Measurements from ENCODE around the gene SRP9. TPM values are rescaled to one million over a fixed set of nuclear protein-coding genes. Genes with fewer than 3 reads are reported as not detected.
"Not testable (repeated sequence)": the region's sequence is repeated elsewhere in the genome, so short reads cannot be mapped to it uniquely, and the experiment has no call there.

Gene SRP9
- total RNA-seq, 1 donor from 2014 or later: 208 TPM

DNA sequence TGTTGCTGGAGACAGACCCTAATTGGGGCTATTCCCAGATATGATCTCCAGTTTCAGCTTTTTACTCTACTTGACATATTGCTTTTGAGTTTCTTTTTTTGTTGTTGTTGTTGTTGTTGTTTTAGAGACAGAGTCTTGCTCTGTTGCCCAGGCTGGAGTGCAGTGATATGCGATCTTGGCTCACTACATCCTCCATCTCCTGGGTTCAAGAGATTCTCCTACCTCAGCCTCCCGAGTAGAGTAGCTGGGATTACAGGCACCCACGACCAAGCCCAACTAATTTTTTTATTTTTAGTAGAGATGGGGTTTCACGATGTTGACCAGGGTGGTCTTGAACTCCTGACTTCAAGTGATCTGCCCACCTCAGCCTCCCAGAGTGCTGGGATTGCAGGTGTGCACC lies 1.3 kb upstream of the SRP9 start:
- no peak for DNase-seq

DNA sequence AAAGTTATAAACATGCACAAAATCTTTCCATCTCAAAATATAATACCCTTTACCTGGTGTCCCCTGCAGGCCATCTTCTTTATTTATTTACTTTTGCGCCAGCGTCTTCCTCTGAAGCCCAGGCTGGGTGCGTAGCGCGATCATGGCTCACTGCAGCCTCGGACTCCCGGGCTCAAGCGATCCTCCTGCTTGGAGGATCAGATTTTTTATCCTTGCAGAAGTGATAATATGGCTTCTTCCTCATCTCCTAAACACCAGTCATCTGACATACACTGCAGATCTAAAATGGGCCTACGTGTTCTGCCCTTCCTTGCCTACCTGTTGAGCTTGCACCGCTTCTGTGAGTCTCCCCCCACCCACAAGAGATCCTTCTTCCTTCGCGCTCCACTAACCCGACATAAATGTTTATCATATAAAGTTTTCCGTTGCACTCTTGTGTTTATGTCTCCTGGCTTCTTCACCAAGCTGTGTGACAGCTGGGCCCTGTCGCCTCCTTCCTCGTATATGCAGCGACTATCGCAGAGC lies 506 bp upstream of the SRP9 start:
- no peak for DNase-seq

DNA sequence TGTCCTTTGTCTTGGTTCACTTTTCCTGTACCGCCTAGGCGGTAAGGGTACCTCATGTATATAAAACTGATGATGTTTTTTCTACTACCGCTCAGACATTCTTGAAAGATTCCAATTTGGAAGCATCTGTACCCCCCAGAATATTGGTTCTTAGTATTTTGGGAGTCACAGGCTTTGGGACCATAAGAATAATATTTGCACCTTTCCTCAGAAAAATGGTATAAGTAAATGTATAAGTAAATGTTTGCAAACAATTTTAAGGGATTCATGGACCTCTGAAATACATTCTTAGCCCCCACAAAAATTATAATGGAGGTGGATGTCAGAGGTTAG lies 677 bp downstream of the SRP9 start:
- DNase-seq: no peak

DNA sequence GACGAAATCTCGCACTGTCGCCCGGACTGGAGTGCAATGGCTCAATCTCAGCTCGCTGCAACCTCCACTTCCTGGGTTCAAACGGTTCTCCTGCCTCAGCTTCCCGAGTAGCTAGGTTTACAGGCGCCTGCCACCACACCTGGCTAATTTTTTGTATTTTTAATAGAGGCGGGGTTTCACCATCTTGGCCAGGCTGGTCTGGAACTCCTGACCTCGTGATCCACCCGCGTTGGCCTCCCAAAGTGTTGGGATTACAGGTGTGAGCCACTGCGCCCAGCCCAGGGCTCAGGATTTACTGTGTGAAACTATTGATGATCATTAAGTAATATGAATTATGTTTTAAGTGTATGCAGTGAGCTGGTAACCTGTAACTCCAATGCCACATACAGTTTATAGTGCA lies 1.5 kb downstream of the SRP9 start:
- not testable (repeated sequence) for DNase-seq

DNA sequence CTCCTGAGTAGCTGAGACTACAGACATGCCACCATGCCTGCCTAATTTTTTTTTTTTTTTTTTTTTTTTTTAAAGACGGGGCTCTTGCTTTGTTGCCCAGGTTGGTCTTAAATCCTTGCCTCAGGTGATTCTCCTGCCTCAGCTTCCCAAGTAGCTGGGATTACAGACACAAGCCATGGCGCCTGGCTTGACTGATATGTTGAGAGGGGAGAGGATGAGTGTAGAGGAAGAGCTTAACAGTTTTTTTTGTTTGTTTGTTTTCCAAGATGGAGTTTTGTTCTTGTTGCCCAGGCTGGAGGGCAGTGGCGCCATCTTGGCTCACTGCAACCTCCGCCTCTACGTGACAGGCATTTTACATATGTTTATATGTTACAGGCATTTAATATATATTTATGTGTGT lies 2.5 kb downstream of the SRP9 start:
- DNase-seq: no peak

DNA sequence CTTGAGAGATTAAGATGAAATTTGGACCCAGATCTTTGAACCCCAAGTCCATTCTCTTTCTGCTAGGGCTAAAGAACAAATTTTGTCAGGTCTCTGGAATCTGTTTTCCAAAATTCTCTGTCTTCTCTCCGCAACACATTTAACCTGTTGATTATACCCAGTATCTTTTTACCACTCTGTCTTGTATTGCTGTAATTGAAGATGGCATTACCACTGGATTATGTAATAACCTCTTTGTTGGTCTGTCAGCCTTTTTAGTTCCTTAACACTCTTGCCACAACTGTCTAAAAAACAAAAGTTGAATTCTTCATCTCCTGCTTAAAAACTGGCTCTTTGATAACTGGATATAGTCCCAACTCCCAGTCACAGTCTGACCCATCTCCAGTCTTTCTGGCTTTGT lies 3.0 kb downstream of the SRP9 start:
- no peak for DNase-seq

- DNase-seq: not testable (repeated sequence)
Measured at GRCh38 chr1:225789142-225789541, 11.5 kb downstream of the SRP9 start.

- DNase-seq: no peak
Measured at GRCh38 chr1:225794954-225795353, 17.3 kb downstream of the SRP9 start.

DNA sequence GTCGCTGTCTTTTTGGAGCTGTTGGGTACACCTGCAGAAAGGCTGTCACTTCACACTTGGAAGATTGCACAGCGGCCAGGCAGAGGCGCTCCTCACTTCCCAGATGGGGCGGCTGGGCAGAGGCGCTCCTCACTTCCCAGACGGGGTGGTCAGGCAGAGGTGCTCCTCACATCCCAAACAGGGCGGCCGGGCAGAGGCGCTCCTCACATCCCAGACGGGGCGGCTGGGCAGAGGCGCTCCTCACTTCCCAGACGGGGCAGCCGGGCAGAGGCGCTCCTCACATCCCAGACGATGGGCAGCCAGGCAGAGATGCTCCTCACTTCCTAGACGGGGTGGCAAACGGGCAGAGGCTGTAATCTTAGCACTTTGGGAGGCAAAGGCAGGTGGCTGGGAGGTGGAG lies 18.5 kb downstream of the SRP9 start:
- not testable (repeated sequence) for DNase-seq

- DNase-seq: not testable (repeated sequence)
Measured at GRCh38 chr1:225801146-225801545, 23.5 kb downstream of the SRP9 start.

GRCh38 chr1:225806249-225806648 lies 28.6 kb downstream of the SRP9 start:
- no peak for DNase-seq

DNA sequence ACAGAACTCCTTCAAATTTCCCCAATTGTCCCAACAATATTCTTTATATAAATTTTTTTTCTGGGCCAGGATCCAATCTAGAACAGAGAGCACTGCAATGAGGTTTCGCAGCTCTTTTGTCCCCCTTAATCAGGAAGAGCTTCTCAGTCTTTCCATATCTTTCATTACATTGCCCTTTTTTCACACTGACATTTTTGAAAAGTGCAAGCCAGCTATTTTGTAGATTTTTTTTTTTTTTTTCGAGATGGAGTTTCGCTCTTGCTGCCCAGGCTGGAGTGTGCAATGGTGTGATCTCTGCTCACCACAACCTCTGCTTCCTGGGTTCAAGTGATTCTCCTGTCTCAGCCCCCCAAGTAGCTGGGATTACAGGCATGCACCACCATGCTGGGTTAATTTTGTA lies 29.1 kb downstream of the SRP9 start:
- not testable (repeated sequence) for DNase-seq

DNA sequence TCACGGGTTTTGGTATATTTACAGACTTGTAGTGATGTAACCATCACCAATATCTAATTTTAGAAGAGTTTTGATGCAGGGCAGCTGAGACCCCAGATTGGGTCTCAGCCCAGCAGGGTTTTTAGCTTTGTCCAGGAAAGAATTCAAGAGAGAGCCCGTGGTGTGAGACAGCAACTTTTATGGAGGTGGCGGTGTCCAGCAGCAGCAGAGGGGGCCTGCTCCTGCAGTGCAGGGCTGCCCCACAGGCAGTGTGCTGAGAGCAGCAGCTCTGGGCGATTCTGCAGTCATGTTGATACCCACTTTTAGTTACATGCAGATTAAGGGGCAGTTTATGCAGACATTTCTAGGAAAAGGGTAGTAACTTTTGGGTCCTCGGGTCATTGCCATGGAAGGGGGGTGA lies 30.5 kb downstream of the SRP9 start:
- no peak for DNase-seq

- peak; percentile 77 for DNase-seq
Measured at GRCh38 chr1:225809842-225810578, 32.4 kb downstream of the SRP9 start, which contains the start of gene EPHX1. EPHX1 (plus strand) TSS chr1:225810124; CDS start chr1:225828730, 18,606 bp downstream.

GRCh38 chr1:225810579-225811538 lies 33.2 kb downstream of the SRP9 start:
- not testable (repeated sequence) for DNase-seq

GRCh38 chr1:225811622-225812487 lies 34.2 kb downstream of the SRP9 start:
- DNase-seq: peak; percentile 13

DNA sequence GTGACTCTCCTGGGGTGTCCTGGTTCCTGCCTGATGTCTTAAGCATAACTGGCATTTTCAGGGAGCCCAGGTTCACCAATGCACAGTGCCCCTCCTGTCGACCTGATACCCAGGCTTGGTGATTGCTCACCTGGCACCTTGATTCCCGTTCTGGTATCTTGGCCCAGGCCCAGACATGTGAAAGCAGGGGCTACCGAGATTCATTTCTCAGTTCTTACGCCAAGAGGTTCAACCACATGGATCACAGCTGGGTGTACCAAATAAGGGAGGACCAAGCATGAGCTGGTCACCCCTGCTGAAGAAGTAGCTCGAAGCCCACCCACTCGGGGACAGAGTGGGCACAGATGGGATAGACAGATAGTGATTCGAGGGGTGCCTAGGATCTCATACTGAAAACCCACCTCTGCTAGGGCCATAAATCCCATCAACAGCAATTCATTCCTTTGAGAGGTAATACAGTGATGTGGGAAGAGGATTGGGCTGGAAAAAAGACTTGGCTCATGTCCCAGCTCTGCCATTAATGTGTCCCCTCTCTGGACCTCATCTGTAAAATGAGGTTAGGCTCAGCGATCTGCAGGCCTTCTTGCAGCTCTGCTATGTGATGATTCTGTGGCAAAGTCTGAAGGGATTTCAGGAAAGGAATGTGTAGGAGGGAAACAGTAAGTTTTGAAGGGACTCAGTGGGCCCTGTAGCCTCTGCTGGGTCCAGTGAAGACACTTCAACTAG lies 35.0 kb downstream of the SRP9 start:
- no peak for DNase-seq

DNA sequence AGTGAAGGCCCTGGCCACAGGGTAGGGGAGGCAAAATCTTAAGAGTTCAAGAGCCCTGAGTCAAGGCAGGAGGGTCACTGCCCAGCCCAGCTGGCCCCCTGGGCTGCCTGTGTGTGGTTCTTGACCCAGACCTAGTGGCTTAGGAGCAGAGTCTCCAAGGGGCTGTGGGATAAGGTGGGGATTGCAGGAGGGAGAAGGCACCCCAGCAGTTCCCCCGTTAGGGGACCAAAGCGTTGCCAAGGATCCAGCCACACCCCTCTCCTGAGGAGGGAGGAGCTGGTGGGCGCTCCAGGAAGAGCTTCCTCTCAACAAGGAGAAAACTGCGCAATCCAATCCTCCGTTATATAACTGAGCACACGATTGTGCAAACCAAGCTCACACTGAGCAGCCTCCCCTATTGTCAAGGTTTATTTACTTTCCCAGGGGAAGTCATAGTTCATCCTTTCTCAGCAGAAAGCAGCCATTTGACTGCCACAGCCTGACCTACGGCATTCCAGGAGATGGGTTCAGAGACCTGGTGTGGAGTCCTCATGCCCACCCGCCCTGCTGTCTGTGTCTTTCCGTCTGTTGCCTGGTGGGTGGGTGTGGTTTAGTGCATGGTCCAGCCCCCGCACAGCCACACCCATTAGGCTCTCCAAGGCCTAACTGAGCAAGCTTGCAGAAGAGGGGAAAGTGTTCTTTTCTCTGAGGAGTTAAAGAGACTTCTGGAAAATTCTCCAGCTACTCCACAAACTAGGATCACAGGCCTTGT lies 35.8 kb downstream of the SRP9 start:
- DNase-seq: peak; percentile 49

DNA sequence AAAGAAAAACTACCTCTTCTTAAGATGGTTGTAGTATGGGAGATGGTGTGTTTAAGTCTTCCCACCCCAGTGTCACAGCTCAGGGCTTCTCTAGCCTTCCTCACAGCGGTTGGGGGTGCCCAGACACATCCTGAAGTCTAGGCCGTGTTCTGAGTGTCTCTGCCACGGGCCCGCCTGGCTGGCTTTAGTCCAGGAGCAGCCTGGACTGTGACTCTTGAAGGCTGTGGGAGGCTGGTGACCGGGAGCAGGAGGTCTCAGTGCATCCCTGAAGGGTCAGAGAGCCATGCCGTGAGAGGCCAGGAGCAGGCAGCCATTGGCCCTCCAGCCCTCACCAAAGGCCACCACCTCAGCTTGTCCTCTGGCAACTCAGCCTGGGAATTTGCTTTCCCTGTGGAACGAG lies 36.8 kb downstream of the SRP9 start:
- no peak for DNase-seq

- not testable (repeated sequence) for DNase-seq
Measured at GRCh38 chr1:225815090-225815489, 37.5 kb downstream of the SRP9 start.
